ENCODE measurements around the gene LDLRAD4.

The LDLRAD4 gene

GRCh38 chr18:13539843-13540476, 321.4 kb downstream of the LDLRAD4 start:
- Histone ChIP-seq H3K9me3 (peaks cover 11% of the 10 kb centered on the region; the same call in 1 of the 2 replicates), H3K27me3 (no peaks in the 10 kb centered on the region), H3K4me2 (peak overlapping the region; percentile 67), H4K20me1 (peaks cover 50% of the 10 kb centered on the region), H3K36me3 (peaks cover 43% of the 10 kb centered on the region), H3K4me1 (peaks cover 44% of the 10 kb centered on the region), H3K9ac (no peak overlapping the region), H3K4me3 (no peak overlapping the region), H3K27ac (peak overlapping the region; percentile 39)
- no peak for TF ChIP-seq Cebpa-rat (IDR thresholded peaks at IDR 0.05)

DNA sequence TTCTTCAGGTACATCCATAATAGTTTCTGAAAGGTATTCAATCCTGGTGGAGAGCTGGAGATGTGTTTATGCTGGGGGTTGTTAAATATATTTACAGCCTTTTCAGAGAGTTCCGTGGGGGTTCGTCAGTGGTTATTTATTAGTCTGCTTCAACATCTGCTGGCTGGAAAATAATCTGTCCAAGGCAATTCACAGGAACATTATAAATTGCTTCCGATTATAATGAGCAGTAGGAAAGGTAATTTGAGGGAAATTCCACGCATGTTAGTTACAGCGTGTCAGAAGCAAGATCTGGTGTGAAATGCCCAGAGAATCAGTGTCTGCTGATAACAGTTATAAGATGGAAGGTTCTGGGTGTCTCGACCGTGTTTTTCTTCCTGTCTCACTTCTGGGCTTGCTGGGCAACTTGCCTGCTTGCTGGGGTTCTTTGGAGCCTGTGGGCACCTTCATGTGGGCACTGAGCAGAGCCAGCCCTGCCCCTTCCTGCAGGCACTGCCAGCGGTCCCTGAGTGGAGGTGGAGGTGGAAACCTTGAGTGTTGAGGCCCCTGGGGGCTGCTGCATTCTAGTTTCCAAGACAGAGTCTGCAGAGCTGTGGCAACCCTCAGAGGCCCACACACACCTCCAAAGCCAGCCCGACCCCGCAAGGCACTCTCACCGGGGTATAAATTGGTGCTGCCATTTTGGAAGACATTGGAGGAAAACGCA, 322.1 kb downstream of the LDLRAD4 start:
- Histone ChIP-seq H3K9ac (no peak overlapping the region), H3K4me2 (peak overlapping the region; percentile 67), H3K27ac (peak overlapping the region; percentile 55), H3K4me1 (peaks cover 44% of the 10 kb centered on the region), H3K27me3 (no peaks in the 10 kb centered on the region), H4K20me1 (peaks cover 43% of the 10 kb centered on the region), H3K4me3 (no peak overlapping the region), H3K36me3 (peaks cover 50% of the 10 kb centered on the region), H3K9me3 (peaks cover 17% of the 10 kb centered on the region)
- no peak for TF ChIP-seq Cebpa-rat (IDR thresholded peaks at IDR 0.05)

GRCh38 chr18:13541621-13542519, 323.3 kb downstream of the LDLRAD4 start:
- Histone ChIP-seq H4K20me1 (peaks cover 34% of the 10 kb centered on the region), H3K4me3 (no peak overlapping the region), H3K9ac (no peak overlapping the region), H3K4me2 (no peak overlapping the region), H3K27me3 (no peaks in the 10 kb centered on the region), H3K27ac (peak overlapping the region; percentile 29; the same call in 1 of the 2 replicates), H3K36me3 (peaks cover 62% of the 10 kb centered on the region), H3K4me1 (peaks cover 47% of the 10 kb centered on the region), H3K9me3 (peaks cover 30% of the 10 kb centered on the region)
- no peak for TF ChIP-seq Cebpa-rat (IDR thresholded peaks at IDR 0.05)

- Histone ChIP-seq H3K27me3 (no peaks in the 10 kb centered on the region), H3K4me3 (no peak overlapping the region), H3K4me1 (peaks cover 45% of the 10 kb centered on the region), H3K27ac (peak overlapping the region; percentile 29; the same call in 1 of the 2 replicates), H3K36me3 (peaks cover 68% of the 10 kb centered on the region), H4K20me1 (peaks cover 28% of the 10 kb centered on the region), H3K9ac (no peak overlapping the region), H3K9me3 (peaks cover 36% of the 10 kb centered on the region), H3K4me2 (no peak overlapping the region)
- TF ChIP-seq Cebpa-rat (IDR thresholded peaks at IDR 0.05), result no peak
Observed at GRCh38 chr18:13542520-13542847, 323.9 kb downstream of the LDLRAD4 start.

DNA sequence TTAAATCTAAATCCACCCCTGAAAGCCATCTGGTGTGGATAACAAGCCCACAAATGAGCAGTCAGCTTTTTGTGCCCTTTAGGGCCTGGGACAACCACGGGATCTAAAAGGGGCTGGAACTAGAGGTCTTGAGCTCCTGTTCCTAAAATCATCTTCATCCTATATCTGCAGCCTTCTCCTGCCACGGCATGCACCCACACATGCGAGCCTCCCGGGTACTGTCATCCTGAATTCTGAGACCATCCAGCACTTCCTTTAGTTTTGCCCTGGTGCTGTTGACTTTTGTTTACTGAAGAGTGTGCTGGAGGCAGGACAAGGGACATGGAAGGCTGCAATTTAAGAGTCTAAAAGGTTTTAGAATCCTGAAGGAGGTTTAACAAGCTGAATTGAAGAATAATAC, 324.6 kb downstream of the LDLRAD4 start:
- Histone ChIP-seq H3K4me2 (no peak overlapping the region), H3K4me3 (no peak overlapping the region), H3K9me3 (peaks cover 43% of the 10 kb centered on the region), H3K36me3 (peaks cover 75% of the 10 kb centered on the region), H3K27me3 (no peaks in the 10 kb centered on the region), H3K9ac (no peak overlapping the region), H3K4me1 (peaks cover 45% of the 10 kb centered on the region), H4K20me1 (peaks cover 27% of the 10 kb centered on the region), H3K27ac (no peak overlapping the region)
- TF ChIP-seq Cebpa-rat (IDR thresholded peaks at IDR 0.05), result no peak

- Histone ChIP-seq H3K4me3 (no peak overlapping the region), H3K4me2 (no peak overlapping the region), H3K27me3 (no peaks in the 10 kb centered on the region), H3K27ac (no peak overlapping the region), H3K9me3 (peaks cover 46% of the 10 kb centered on the region), H3K4me1 (peaks cover 45% of the 10 kb centered on the region), H3K36me3 (peaks cover 78% of the 10 kb centered on the region), H3K9ac (no peak overlapping the region), H4K20me1 (peaks cover 18% of the 10 kb centered on the region)
- no peak for TF ChIP-seq Cebpa-rat (IDR thresholded peaks at IDR 0.05)
Observed at GRCh38 chr18:13543811-13544732, 325.5 kb downstream of the LDLRAD4 start.

- H3K27ac ChIP-seq, result no peak overlapping the region
- no peak overlapping the region for H3K4me3 ChIP-seq
- peaks cover 78% of the 10 kb centered on the region for H3K36me3 ChIP-seq
- no peak overlapping the region for H3K4me2 ChIP-seq
- H3K9ac ChIP-seq, result no peak overlapping the region
- H3K4me1 ChIP-seq, result peaks cover 45% of the 10 kb centered on the region
- peaks cover 10% of the 10 kb centered on the region for H4K20me1 ChIP-seq
- peaks cover 46% of the 10 kb centered on the region for H3K9me3 ChIP-seq
- no peaks in the 10 kb centered on the region for H3K27me3 ChIP-seq
- no peak for TF ChIP-seq Cebpa-rat (IDR thresholded peaks at IDR 0.05)
Observed at GRCh38 chr18:13544953-13545352, 326.4 kb downstream of the LDLRAD4 start.

DNA sequence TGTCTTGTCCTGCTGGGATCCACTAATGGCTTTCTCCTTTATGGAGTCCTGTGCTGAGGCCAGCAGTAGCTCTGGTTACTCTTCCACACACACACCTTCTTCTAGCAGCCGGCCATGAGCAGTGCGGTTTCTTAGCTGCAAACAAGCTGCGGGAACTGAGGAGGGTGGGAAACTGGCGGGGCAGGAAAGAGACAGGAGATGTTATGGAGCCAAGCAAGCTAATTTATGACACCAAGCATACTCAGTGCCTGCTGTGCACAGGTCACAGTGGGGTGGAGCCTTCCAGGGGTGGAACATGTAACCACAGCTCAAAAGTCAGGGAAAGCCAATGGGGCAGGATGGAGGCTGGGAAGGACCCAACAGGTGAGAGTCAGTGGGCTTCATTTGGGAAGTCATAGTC, 327.0 kb downstream of the LDLRAD4 start:
- TF ChIP-seq Cebpa-rat (IDR thresholded peaks at IDR 0.05), result no peak
- peaks cover 4% of the 10 kb centered on the region for H4K20me1 ChIP-seq
- peaks cover 82% of the 10 kb centered on the region for H3K36me3 ChIP-seq
- no peak overlapping the region for H3K4me2 ChIP-seq
- peaks cover 46% of the 10 kb centered on the region for H3K9me3 ChIP-seq
- H3K4me1 ChIP-seq, result peaks cover 45% of the 10 kb centered on the region
- no peak overlapping the region for H3K27ac ChIP-seq
- H3K27me3 ChIP-seq, result no peaks in the 10 kb centered on the region
- no peak overlapping the region for H3K4me3 ChIP-seq
- no peak overlapping the region for H3K9ac ChIP-seq

DNA sequence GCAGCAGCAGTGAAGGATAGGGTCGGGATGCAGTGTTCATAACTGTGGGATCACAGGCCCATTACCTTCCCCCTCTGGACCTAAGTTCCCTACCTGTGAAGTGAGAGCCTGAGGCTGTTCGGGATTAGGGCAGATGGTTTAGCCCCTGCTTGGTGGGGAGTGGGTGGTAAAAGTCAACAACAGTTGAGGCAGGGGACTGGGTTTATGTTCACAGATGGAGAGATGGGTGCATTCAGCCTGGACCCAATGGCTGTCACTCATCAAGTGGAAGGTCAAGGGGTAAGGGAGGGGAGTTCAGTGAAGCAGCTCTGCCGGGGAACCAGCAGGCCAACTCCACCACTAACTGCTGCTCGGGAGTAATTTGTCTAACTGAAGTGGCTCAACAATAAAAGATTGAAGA, 327.4 kb downstream of the LDLRAD4 start:
- no peak for TF ChIP-seq Cebpa-rat (IDR thresholded peaks at IDR 0.05)
- peaks cover 84% of the 10 kb centered on the region for H3K36me3 ChIP-seq
- no peak overlapping the region for H3K4me3 ChIP-seq
- no peaks in the 10 kb centered on the region for H3K27me3 ChIP-seq
- no peaks in the 10 kb centered on the region; the same call in 1 of the 2 replicates for H4K20me1 ChIP-seq
- no peak overlapping the region for H3K4me2 ChIP-seq
- H3K9me3 ChIP-seq, result peaks cover 46% of the 10 kb centered on the region
- H3K4me1 ChIP-seq, result peaks cover 45% of the 10 kb centered on the region
- H3K9ac ChIP-seq, result no peak overlapping the region
- no peak overlapping the region for H3K27ac ChIP-seq

All from BLaER1 (cell line).